SU-DHL-6 (cell line): Measurements from ENCODE around the gene CD6.

ENCODE experiments used
- EZH2phosphoT487 ChIP-seq: fragments of 200-600 bp; sonication (generic), shearing (Covaris generic); conservative IDR thresholded peaks from 2 replicates; pipeline ENCODE4 v1.6.1; 2018; ENCODE audit warnings: mild to moderate bottlenecking, antibody characterized with exemption, low read length, moderate library complexity, mixed read lengths
- TF ChIP-seq, protein P1 (sequence below): fragments of 200-600 bp; sonication (generic); IDR thresholded peaks from one replicate; pipeline ENCODE4 v1.5.1; 2017; ENCODE audit warnings: antibody characterized with exemption, mild to moderate bottlenecking, low read length, moderate library complexity; ENCODE audit not compliant: insufficient read depth, poor library complexity, severe bottlenecking

DNA sequence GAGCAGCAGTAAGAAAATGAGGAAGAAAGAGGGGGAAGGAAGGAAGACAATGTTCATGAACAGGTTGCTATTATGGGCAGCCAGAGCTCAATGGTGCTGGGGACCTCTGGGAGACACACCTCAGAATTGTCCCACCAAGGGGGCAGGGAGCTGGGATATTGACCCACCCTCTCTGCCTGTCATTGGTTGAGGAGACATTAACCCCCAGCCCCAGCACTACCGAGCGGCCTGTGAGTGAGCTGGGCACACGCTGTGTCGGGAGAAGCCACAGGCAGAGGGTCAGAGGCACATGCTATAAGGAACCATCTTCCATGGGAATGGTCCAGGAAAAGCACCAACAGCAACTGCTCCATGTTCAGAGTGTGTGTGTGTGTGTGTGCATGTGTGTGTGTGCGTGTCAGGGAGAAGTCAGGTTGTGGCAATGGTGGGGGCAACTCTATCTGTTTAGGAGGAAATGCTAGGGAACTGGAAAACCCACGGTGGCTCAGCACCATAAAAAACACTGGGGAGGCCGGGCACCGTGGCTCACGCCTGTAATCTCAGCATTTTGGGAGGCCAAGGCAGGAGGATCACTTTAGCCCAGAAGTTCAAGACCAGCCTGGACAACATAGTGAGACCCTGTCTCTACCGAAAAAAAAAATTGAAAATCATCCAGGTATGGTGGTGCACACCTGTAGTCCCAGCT is 49.2 kb downstream of the CD6 start:
- TF ChIP-seq, protein P1, sequence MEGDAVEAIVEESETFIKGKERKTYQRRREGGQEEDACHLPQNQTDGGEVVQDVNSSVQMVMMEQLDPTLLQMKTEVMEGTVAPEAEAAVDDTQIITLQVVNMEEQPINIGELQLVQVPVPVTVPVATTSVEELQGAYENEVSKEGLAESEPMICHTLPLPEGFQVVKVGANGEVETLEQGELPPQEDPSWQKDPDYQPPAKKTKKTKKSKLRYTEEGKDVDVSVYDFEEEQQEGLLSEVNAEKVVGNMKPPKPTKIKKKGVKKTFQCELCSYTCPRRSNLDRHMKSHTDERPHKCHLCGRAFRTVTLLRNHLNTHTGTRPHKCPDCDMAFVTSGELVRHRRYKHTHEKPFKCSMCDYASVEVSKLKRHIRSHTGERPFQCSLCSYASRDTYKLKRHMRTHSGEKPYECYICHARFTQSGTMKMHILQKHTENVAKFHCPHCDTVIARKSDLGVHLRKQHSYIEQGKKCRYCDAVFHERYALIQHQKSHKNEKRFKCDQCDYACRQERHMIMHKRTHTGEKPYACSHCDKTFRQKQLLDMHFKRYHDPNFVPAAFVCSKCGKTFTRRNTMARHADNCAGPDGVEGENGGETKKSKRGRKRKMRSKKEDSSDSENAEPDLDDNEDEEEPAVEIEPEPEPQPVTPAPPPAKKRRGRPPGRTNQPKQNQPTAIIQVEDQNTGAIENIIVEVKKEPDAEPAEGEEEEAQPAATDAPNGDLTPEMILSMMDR = no peak
- no peak for TF ChIP-seq EZH2phosphoT487
